SK-N-SH (cell line): ENCODE measurements around the gene CZIB. TPM values are rescaled to one million over a fixed set of nuclear protein-coding genes. Genes with fewer than 3 reads are reported as not detected.

ENCODE experiments used
- CTCF ChIA-PET: fragments of 300-600, 350-600 bp; formaldehyde crosslinking; extraction: SDS; loops from one replicate; lab custom pipeline; 2021; lab: Yijun Ruan, JAX
- POLR2A ChIA-PET: fragments of 350-600 bp; sonication (Branson Sonifier 250); formaldehyde crosslinking; extraction: SDS; loops from one replicate; lab custom pipeline; 2020; ENCODE audit warnings: antibody characterized with exemption, inconsistent platforms; lab: Yijun Ruan, JAX
- DNase-seq: peaks from one replicate; pipeline ENCODE4 v3.0.0; 2012
- H2AFZ ChIP-seq: fragments of 200-600 bp; sonication (generic); 2 replicates; pipeline ENCODE4 v1.8.1; 2016; ENCODE audit warnings: antibody characterized with exemption, mild to moderate bottlenecking, low read depth
- H3F3A ChIP-seq: fragments of 200-600 bp; sonication (generic); replicated peaks from 2 replicates; pipeline ENCODE3; 2016; ENCODE audit warnings: antibody characterized with exemption, mild to moderate bottlenecking; ENCODE audit not compliant: insufficient read depth
- H3K27ac ChIP-seq, 2 experiments: fragments of 200-500 bp in 1 of 2; fragments of 200-600 bp in 1 of 2; sonication (Bioruptor generic) in 1 of 2; sonication (generic), shearing (Covaris generic) in 1 of 2; 2 replicates each; pipeline versions ENCODE4 v1.5.1 to v1.6.1; 2014 to 2016; ENCODE audit warnings: low read depth in 2 of 2, inconsistent platforms in 1 of 2, low read length in 1 of 2, mild to moderate bottlenecking in 1 of 2, mixed read lengths in 1 of 2
- H3K27me3 ChIP-seq: fragments of 200-600 bp; sonication (generic), shearing (Covaris generic); 2 replicates; pipeline ENCODE4 v1.6.1; 2016; ENCODE audit warnings: mixed run types; ENCODE audit not compliant: insufficient read depth
- H3K36me3 ChIP-seq, 2 experiments: fragments of 200-500 bp in 1 of 2; fragments of 200-600 bp in 1 of 2; sonication (Bioruptor generic) in 1 of 2; sonication (generic) in 1 of 2; replicated peaks in 1 of 2; 2 replicates each; pipeline versions ENCODE3 to v1.5.1; 2014 to 2016; ENCODE audit warnings: low read length in 1 of 2, mild to moderate bottlenecking in 1 of 2; ENCODE audit not compliant: insufficient read depth in 2 of 2, control insufficient read depth in 1 of 2
- H3K4me1 ChIP-seq, 2 experiments: fragments of 200-500 bp in 1 of 2; fragments of 200-600 bp in 1 of 2; sonication (Bioruptor generic) in 1 of 2; sonication (generic), shearing (Covaris generic) in 1 of 2; 2 replicates each; pipeline versions ENCODE4 v1.5.1 to v1.6.1; 2014 to 2016; ENCODE audit warnings: low read depth in 1 of 2, low read length in 1 of 2, mixed run types in 1 of 2; ENCODE audit not compliant: insufficient read depth in 2 of 2, control insufficient read depth in 1 of 2
- H3K4me2 ChIP-seq: fragments of 200-600 bp; sonication (generic), shearing (Covaris generic); 2 replicates; pipeline ENCODE4 v1.6.1; 2017; ENCODE audit warnings: mixed run types
- H3K4me3 ChIP-seq, 2 experiments: fragments of 200-500 bp in 1 of 2; fragments of 200-600 bp in 1 of 2; sonication (Bioruptor generic) in 1 of 2; sonication (generic), shearing (Covaris generic) in 1 of 2; 2 replicates each; pipeline versions ENCODE4 v1.5.1 to v1.8.1; 2014 to 2016; ENCODE audit warnings: low read depth in 2 of 2, inconsistent platforms in 1 of 2, low read length in 1 of 2, mild to moderate bottlenecking in 1 of 2, mixed read lengths in 1 of 2, moderate library complexity in 1 of 2
- H3K79me2 ChIP-seq: fragments of 200-600 bp; sonication (generic); 2 replicates; pipeline ENCODE4 v1.8.1; 2017; ENCODE audit warnings: mild to moderate bottlenecking; ENCODE audit not compliant: insufficient read depth
- H3K9ac ChIP-seq: fragments of 200-600 bp; sonication (generic); 2 replicates; pipeline ENCODE4 v1.6.1; 2017; ENCODE audit warnings: mixed run types
- H3K9me2 ChIP-seq: fragments of 200-600 bp; sonication (generic); 2 replicates; pipeline ENCODE4 v1.6.1; 2017; ENCODE audit warnings: mixed run types
- H3K9me3 ChIP-seq: fragments of 200-600 bp; sonication (generic); 2 replicates; pipeline ENCODE4 v1.6.1; 2017; ENCODE audit warnings: mixed run types, mild to moderate bottlenecking, moderate library complexity
- H4K20me1 ChIP-seq: fragments of 200-600 bp; sonication (generic); 2 replicates; pipeline ENCODE4 v1.6.1; 2017; ENCODE audit warnings: mild to moderate bottlenecking, mixed run types; ENCODE audit not compliant: insufficient read depth
- CHD2 ChIP-seq: fragments of 150-350 bp; IDR thresholded peaks from 2 replicates; pipeline ENCODE4 v1.6.1; 2018; ENCODE audit warnings: low read length; ENCODE audit not compliant: partially characterized antibody
- ELF1 ChIP-seq: IDR thresholded peaks from 2 replicates; pipeline ENCODE4 v1.4.0; 2012
- GABPA ChIP-seq: IDR thresholded peaks from 2 replicates; pipeline ENCODE4 v1.4.0; 2012; ENCODE audit warnings: low read depth, mild to moderate bottlenecking
- RAD21 ChIP-seq: IDR thresholded peaks from 2 replicates; pipeline ENCODE4 v1.6.1; 2012; ENCODE audit warnings: mild to moderate bottlenecking, low read length
- RCOR1 ChIP-seq: fragments of 150-350 bp; IDR thresholded peaks from 2 replicates; pipeline ENCODE4 v1.6.1; 2017; ENCODE audit warnings: antibody characterized with exemption, low read length
- SMC3 ChIP-seq: IDR thresholded peaks from 2 replicates; pipeline ENCODE4 v1.6.1; 2012; ENCODE audit warnings: low read depth, low read length, improper control_type of control experiment
- WGBS: methylation state at CpG from one replicate; pipeline ENCODE4 v1.1.6; 2017; ENCODE audit warnings: low lambda C conversion rate; 5-methylcytosine and 5-hydroxymethylcytosine counted together
- polyA plus RNA-seq, 3 experiments: library from polyadenylated mRNA; depleted of rRNA; stranded (reverse); fragments of >200 nt; gene quantifications; 2 replicates each; pipeline ENCODE4 v1.2.3, GENCODE V29; 2012
- TF ChIP-seq, protein P1 (sequence below): fragments of 200-600 bp; sonication (generic); IDR thresholded peaks from 2 replicates; pipeline ENCODE4 v1.6.1; 2017; ENCODE audit warnings: antibody characterized with exemption, mild to moderate bottlenecking, moderate library complexity
- TF ChIP-seq, protein P2 (sequence below): IDR thresholded peaks from 2 replicates; pipeline ENCODE4; 2012

CZIB gene
- polyA plus RNA-seq, 1 of the 3 experiments (the other 2 are of a cell fraction) = 69.0 TPM

- Histone ChIP-seq H3K9me3 (no peaks in the 10 kb centered on the region), H3K4me2 (no peak overlapping the region), H3K27ac (no peak overlapping the region; a peak in 1 of 4 replicates), H3K4me3 (no peak overlapping the region), H3F3A (no peaks in the 10 kb centered on the region), H3K9ac (no peak overlapping the region), H3K36me3 (no peaks in the 10 kb centered on the region), H2AFZ (no peak overlapping the region), H3K27me3 (no peaks in the 10 kb centered on the region), H3K9me2 (no peaks in the 10 kb centered on the region), H3K79me2 (no peaks in the 10 kb centered on the region), H3K4me1 (peaks cover 7 to 9% of the 10 kb centered on the region in 2 experiments; a peak in 2 of 4 replicates), H4K20me1 (no peaks in the 10 kb centered on the region)
- ChIA-PET CTCF (interaction anchor here (0.6 to 2.8 kb wide), 24 partner anchors 10 to 475 kb away, joined by 3 to 31 read pairs (median 4); partner anchors contain the start of genes ZYG11A and ZYG11B), POLR2A (no interaction called here)
- TF ChIP-seq RAD21 (peak; percentile 84), SMC3 (peak; percentile 53), CHD2 (peak; percentile 50), RCOR1 (peak; percentile 44; the same call in 1 of the 2 replicates)
- TF ChIP-seq, protein P1, sequence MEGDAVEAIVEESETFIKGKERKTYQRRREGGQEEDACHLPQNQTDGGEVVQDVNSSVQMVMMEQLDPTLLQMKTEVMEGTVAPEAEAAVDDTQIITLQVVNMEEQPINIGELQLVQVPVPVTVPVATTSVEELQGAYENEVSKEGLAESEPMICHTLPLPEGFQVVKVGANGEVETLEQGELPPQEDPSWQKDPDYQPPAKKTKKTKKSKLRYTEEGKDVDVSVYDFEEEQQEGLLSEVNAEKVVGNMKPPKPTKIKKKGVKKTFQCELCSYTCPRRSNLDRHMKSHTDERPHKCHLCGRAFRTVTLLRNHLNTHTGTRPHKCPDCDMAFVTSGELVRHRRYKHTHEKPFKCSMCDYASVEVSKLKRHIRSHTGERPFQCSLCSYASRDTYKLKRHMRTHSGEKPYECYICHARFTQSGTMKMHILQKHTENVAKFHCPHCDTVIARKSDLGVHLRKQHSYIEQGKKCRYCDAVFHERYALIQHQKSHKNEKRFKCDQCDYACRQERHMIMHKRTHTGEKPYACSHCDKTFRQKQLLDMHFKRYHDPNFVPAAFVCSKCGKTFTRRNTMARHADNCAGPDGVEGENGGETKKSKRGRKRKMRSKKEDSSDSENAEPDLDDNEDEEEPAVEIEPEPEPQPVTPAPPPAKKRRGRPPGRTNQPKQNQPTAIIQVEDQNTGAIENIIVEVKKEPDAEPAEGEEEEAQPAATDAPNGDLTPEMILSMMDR = no peak
- peak; percentile 58 for DNase-seq
- WGBS = 70% methylated on average over 10 of the region's 10 CpGs
Observed at GRCh38 chr1:53176452-53177208, 43.8 kb downstream of the CZIB start.

DNA sequence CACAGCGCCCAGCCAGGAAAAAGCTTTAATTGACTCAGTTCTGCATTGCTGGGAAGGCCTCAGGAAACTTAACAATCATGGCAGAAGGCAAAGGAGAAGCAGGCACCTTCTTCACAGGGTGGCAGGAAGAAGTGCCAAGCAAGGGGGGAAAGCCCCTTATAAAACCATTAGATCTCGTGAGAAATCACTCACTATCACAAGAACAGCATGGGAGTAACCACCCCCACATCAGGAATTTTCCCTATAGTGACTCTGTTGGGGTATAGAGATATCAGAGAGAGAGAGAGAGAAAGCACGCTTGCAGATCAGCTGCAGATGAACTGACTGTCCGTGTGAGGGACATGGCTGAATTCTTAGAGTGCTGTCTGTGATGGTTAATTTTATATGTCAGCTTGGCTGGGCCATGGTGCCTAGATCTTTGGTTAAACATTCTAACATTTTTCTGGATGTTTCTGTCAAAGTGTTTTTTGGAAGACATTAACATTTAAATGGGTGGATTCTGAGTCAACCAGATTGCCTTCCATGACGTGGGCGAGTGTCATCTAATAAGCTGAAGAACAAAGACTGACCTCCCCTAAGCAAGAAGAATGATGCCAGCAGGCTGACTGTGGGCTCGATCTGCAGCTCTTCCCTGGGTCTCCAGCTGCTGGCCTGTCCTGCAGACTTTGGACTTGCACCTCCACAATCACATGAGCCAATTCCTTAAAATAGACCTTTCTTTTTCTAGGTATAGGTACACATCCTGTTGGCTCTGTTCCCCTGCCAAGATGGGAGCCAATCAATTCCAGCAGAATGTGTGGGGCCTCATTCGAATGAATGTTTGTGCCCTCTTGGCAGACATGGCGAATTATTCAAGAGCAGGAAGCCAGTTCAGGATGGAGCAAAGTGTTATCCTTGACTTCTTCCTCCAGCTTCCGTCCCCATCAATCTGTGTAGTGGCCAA, 45.2 kb downstream of the CZIB start:
- no peaks in the 10 kb centered on the region for H3K27me3 ChIP-seq
- H3K4me3 ChIP-seq = no peak overlapping the region
- H3K4me2 ChIP-seq = no peak overlapping the region
- H3K9me3 ChIP-seq = no peaks in the 10 kb centered on the region
- H3K36me3 ChIP-seq = no peaks in the 10 kb centered on the region
- peaks cover 5 to 9% of the 10 kb centered on the region in 2 experiments; a peak in 2 of 4 replicates for H3K4me1 ChIP-seq
- H3K9ac ChIP-seq = no peak overlapping the region
- H2AFZ ChIP-seq = peak overlapping the region; percentile 2; the same call in 1 of the 2 replicates
- no peaks in the 10 kb centered on the region for H3F3A ChIP-seq
- H4K20me1 ChIP-seq = no peaks in the 10 kb centered on the region
- H3K79me2 ChIP-seq = no peaks in the 10 kb centered on the region
- DNase-seq = no peak
- ChIA-PET CTCF (interaction anchor here (1.1 to 2.8 kb wide), 7 partner anchors 9 to 474 kb away, joined by 3 to 31 read pairs (median 4); no protein-coding TSS in a partner anchor), POLR2A (no interaction called here)
- no peak overlapping the region for H3K27ac ChIP-seq
- TF ChIP-seq ELF1 (no peak), GABPA (no peak)
- TF ChIP-seq, protein P2, sequence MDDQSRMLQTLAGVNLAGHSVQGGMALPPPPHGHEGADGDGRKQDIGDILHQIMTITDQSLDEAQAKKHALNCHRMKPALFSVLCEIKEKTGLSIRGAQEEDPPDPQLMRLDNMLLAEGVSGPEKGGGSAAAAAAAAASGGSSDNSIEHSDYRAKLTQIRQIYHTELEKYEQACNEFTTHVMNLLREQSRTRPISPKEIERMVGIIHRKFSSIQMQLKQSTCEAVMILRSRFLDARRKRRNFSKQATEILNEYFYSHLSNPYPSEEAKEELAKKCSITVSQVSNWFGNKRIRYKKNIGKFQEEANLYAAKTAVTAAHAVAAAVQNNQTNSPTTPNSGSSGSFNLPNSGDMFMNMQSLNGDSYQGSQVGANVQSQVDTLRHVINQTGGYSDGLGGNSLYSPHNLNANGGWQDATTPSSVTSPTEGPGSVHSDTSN = no peak
- WGBS = 83% methylated on average over 10 of the region's 10 CpGs
- H3K9me2 ChIP-seq = no peaks in the 10 kb centered on the region
